Globus pallidus (tissue), 1 donor: ENCODE results near the gene TNFRSF14.

Experiments used
- DNase-seq: peaks from one replicate; pipeline ENCODE4 v3.0.0-alpha.2; 2015; ENCODE audit warnings: low spot score

Gene TNFRSF14

GRCh38 chr1:2602866-2603520 is 46.8 kb downstream of the TNFRSF14 start:
- no peak for DNase-seq

DNA sequence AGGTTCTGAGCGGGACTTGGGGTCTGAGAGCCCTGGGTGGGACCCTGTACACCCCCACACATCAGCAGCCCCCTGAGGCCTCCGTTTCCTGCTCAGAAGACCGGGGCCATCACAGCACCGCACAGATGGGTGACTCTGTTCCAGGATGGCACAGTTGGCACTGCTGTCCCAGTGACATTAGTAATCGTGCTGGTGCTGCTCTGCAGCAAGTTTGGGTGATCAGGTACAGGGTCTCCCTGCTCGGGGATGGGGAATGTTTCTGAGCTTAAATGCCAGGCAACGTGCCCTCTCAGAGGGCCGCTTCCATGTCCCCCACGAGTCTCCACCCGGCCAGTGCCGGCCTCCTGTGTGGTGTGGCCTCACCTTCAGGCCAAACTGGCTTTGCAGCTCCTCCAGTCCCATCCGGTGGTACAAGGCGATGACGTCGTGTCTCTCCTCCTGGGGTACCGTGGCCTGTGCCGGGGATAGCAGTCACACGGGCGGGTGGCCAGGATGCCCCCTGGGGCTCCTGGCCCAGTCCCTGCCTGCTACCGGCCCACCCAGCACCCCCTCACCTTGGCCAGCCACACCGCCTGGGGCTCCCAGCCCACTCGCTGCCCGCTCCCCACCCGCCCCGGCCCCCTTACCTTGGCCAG is 47.5 kb downstream of the TNFRSF14 start:
- DNase-seq, result no peak

DNA sequence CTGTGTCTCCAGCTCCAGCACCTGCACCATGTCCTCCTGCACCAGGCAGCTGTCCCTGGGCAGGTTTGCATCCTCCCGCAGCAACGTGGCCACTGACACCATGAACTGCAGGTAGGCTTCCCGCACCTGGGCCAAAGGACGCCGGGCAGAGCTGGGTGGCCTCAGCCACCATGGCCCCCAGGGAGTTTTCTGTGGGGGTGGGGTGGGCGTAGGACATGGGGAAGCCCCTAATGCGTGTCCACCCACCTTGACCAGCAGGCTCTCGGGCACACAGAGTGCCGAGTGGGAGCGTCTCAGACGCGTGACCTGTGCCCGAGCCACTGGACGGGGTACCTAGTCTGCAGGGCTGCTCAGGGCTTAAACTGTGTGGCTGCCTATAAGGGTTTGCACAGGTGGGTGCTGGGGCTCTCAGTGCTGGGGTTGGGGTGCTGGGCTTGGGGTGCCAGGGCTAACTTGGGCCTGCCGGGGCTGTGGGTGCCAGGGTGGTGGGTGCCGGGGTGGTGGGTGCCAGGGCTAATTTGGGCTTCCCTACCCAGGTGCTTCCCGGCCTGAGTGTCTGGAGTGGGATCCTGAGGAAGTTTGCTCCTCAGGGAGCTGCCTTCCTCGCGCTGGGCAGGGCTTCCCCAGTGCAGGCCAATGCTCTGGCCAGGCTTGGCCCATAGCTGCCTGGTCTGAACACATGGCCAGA is 48.1 kb downstream of the TNFRSF14 start:
- no peak for DNase-seq

DNA sequence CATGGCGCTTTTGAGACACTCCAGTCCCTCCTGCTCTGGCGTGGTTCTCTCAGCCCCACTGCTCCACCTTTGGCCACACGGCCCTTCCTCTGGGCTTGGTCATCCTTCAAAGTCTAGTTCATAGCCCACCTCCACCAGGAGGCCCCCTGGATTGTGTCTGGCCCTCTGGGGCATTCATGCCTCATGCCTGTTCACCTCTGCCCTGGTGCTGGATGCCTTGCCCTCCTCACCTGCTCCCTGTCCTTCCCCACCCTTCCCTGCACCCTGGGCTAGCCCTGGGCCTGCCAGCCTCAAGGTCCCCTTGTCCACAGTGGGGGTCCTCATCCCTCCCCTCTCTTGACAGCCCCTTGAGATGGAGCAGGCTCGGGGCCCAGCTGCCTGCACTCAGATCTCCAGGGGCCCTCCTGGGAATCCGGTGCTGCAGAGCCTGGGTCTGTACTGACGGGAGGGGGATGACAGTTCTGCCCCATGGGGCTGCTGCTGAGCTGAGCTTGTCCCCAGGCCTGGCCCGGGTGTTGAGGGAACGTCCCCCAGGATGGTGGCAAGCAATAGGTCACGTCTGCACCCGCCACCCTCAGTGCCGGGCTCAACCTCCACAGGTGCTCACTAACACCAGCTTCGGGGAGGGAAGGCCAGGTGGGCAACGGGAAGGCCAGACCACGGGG is 48.8 kb downstream of the TNFRSF14 start:
- DNase-seq, result no peak

DNA sequence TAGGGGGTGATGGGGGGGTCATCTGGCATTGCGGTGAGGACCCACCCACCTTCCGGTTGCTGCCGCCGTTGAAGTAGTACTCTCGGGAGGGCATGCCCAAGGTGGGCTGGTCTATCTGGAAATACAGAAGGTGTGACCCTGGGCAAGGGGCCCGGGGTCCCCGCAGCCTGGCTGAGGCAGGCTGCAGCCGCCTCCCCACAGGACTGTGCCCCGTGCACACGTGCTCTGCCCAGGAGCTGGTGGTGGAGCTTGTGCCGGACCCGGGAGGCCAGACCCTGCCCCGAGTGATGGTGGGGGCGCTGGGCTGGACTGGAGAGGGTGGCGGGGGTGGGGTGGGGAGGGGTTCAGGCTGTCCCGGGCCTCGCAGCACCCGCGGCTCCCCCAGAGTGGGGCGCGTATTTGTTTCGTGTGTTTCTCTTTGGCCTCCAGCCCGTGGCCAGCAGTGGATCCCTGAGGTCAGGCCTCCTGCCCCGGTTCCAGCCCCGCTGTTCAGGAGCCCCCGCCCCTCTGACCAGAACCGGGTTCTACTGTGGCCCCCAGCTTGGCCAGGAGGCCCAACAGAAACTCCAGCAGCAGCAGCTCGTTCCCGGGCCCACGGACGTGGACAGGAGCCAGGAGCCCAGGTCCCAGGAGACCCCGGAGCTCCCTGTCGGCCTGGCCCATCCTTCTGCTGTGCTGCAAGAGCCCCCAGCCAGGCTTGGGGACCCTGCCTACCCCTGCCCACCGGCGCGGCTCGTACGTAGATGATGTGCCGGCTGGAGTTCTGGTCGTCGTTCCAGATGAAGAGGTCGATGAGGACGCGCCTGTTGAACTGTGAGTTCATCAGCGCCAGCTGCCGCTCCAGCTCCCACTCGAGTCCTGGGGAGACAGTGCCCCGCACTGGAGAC is 49.6 kb downstream of the TNFRSF14 start:
- DNase-seq, result no peak

GRCh38 chr1:2606396-2606880 is 50.3 kb downstream of the TNFRSF14 start:
- DNase-seq, result no peak

DNA sequence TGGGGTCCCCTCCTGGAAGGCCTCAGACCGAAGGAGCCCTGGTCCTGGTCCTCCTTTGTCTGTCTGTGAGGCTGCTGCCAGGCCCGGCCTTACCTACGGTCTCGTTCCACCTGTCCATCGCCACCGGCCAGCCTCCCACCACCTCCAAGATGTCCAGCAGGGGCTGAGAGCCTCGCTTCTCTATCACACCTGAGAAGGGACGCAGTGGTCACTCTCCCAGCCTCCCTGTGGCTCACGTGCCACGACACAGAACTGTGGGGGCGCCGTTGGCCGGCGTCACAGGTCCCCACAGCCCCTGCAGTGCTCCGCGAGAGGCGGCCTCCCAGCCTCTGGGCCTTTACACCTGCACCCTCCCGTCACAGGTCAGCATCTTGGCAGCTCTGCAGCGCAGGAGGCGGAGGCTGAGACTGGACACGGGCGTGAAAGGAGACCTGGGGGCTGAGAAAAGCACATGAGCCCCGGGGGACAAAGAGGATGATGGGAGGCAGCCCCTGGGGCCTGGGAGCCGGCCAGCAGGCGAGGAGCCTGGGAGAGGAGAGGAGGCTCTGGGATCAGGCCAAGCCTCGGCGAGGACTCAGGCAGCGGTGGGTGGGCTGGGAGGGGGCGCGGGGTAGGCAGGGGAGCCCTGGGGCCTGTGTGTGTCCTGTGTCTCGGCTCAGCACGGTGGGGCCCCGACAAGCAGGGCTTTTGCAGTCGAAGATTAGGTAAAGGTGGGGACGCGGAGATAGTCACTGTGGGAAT is 50.9 kb downstream of the TNFRSF14 start:
- DNase-seq, result no peak

DNA sequence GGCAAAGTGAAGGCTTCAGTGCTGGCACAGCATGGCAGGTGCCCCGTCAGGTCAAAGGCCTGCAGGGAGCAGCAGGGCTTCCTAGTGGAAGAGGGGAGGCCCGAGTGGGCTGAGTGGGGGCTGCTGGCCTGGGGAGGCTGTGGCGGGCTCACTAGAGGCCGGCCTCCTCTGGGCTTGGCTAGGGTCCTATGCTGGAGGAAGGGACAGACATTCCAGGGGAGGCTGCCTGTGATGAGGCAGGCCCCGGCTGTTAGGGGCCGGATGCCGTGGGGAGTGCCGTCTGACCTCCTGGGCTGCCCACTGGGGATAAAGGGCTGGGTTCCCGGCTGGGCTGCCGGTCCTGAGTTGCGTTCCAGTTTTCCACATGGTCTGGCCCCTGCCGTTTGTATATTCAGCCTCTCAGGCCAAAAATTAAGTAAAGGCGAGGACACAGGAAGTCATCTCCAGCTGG is 51.5 kb downstream of the TNFRSF14 start:
- DNase-seq, result no peak

- DNase-seq, result no peak
These were observed 53.3 kb downstream of the TNFRSF14 start for GRCh38 chr1:2609319-2610035.

GRCh38 chr1:2610036-2610959 is 54.1 kb downstream of the TNFRSF14 start:
- no peak for DNase-seq

GRCh38 chr1:2611031-2611501 is 54.9 kb downstream of the TNFRSF14 start:
- DNase-seq, result no peak

DNA sequence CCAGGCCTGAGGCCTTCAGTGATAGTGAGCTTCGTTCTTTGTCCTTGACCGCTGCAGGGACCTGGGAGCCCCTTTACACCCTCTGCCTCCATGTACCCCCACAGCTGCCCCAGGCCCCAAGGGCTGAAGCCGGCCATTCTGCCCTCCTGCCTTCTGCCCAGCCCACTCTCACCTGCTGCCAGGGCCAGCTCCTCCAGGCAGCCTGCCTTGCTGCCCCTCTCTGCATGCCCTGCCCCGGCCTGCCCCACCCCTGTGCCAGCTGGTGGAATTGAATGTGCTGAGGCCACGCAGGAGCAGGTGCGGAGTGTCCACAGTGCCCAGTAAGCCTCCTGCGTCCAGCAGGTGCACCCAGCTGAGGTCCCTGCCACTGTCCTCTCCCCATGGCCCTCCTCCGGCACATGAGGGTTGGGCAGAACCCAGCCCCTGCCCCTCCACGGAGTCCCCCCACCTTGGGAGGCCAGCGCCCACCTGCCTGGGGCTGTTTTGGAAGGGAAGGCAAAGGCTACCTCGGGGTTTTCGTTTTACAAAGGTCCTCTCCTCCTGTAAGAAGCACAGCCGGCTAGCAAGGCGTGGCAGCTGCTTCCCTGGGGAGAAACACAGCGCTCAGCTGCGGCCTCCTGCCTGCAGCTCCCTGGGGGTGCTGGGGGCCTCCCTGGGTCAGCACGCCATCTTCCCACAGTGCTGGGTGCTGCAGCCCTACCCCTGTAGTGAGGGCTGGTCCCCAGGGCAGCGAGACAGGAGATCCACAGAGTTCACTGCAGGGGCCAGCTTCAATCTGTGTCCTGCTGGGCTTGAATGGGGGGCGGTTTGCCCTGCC is 55.7 kb downstream of the TNFRSF14 start:
- no peak for DNase-seq

GRCh38 chr1:2612591-2613365 is 56.6 kb downstream of the TNFRSF14 start:
- no peak for DNase-seq
